ENCODE measurements around the gene CACNA1G.

Gene CACNA1G

GRCh38 chr17:50547035-50547735, 13.3 kb upstream of the CACNA1G start, which contains the start of gene SPATA20:
SPATA20 (plus strand) TSS chr17:50547174; CDS start chr17:50547209, 35 bp downstream.
- peak within 1 kb of the TSS; percentile 44 for H3K4me3 ChIP-seq

DNA sequence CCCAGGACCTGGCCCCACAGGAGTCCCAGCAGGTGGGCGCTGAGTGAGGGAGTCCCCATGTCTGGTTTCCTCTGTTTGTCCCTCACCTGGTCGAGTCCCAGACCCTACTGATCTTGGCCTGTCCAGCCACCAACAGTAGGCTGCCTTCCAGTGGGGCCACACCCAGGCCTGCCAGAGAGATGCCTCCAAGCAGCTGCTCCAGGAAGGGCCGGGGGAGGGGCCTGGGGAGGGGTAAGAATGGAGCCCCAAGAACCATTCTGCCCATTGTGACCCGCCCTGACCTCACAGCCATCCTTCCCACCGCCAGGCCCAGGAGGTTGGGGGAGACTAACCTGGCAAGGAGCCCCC, 12.8 kb upstream of the CACNA1G start:
- H3K27me3 ChIP-seq (ENCODE audit: low read depth), result no peaks in the 10 kb centered on the region
- H3K4me1 ChIP-seq, result peaks cover 9% of the 10 kb centered on the region
- H3K36me3 ChIP-seq (replicated peaks), result peaks cover 10% of the 10 kb centered on the region
- in situ Hi-C loops (cut with MboI; ENCODE audit: low sequenced_read_pairs), result loop anchor here (5.0 to 10.0 kb wide), 4 partner anchors 80 to 407 kb away; no protein-coding TSS in a partner anchor
- DNase-seq (ENCODE audit: low spot score in 2 of 2), result peak in 1 of 2 experiments; percentile 43
- no peaks in the 10 kb centered on the region for H3K9me3 ChIP-seq
- H3K4me3 ChIP-seq, result peak overlapping the region; percentile 44

More at GRCh38 chr17:50547035-50547735, 13.3 kb upstream of the CACNA1G start, which contains the start of gene SPATA20:
- peak; percentile 84 to 95 for DNase-seq (ENCODE audit: low spot score in 2 of 2)
- Histone ChIP-seq H3K9me3 (no peaks in the 10 kb centered on the region), H3K36me3 (replicated peaks) (peaks cover 10% of the 10 kb centered on the region), H3K4me1 (peaks cover 13% of the 10 kb centered on the region), H3K27me3 (ENCODE audit: low read depth) (no peaks in the 10 kb centered on the region)
- in situ Hi-C loops (cut with MboI; ENCODE audit: low sequenced_read_pairs), result loop anchor here (5.0 to 10.0 kb wide), 4 partner anchors 80 to 408 kb away; no protein-coding TSS in a partner anchor

GRCh38 chr17:50548831-50549230, 11.7 kb upstream of the CACNA1G start:
- peaks cover 5% of the 10 kb centered on the region for H3K4me1 ChIP-seq
- no peak overlapping the region for H3K4me3 ChIP-seq
- DNase-seq (ENCODE audit: low spot score in 2 of 2), result no peak
- H3K27me3 ChIP-seq (ENCODE audit: low read depth), result no peaks in the 10 kb centered on the region
- in situ Hi-C loops (cut with MboI; ENCODE audit: low sequenced_read_pairs), result loop anchor here (5.0 to 10.0 kb wide), 4 partner anchors 78 to 406 kb away; no protein-coding TSS in a partner anchor
- peaks cover 10% of the 10 kb centered on the region for H3K36me3 ChIP-seq (replicated peaks)
- H3K9me3 ChIP-seq, result no peaks in the 10 kb centered on the region

- no peak for DNase-seq (ENCODE audit: low spot score in 2 of 2)
- H3K36me3 ChIP-seq (replicated peaks), result peaks cover 10% of the 10 kb centered on the region
- no peaks in the 10 kb centered on the region for H3K27me3 ChIP-seq (ENCODE audit: low read depth)
- H3K9me3 ChIP-seq, result no peaks in the 10 kb centered on the region
- H3K4me1 ChIP-seq, result peaks cover 5% of the 10 kb centered on the region
- no peak overlapping the region for H3K4me3 ChIP-seq
- in situ Hi-C loops (cut with MboI; ENCODE audit: low sequenced_read_pairs), result loop anchor here (5.0 to 10.0 kb wide), 4 partner anchors 78 to 405 kb away; no protein-coding TSS in a partner anchor
Observed at GRCh38 chr17:50549256-50549941, 11.1 kb upstream of the CACNA1G start.

- in situ Hi-C loops (cut with MboI; ENCODE audit: low sequenced_read_pairs), result loop anchor here (5.0 to 10.0 kb wide), 4 partner anchors 77 to 405 kb away; no protein-coding TSS in a partner anchor
- DNase-seq (ENCODE audit: low spot score in 2 of 2), result no peak
- Histone ChIP-seq H3K9me3 (no peaks in the 10 kb centered on the region), H3K36me3 (replicated peaks) (peaks cover 10% of the 10 kb centered on the region), H3K27me3 (ENCODE audit: low read depth) (no peaks in the 10 kb centered on the region), H3K4me3 (no peak overlapping the region), H3K4me1 (peaks cover 5% of the 10 kb centered on the region)
Observed at GRCh38 chr17:50549969-50550368, 10.5 kb upstream of the CACNA1G start.

DNA sequence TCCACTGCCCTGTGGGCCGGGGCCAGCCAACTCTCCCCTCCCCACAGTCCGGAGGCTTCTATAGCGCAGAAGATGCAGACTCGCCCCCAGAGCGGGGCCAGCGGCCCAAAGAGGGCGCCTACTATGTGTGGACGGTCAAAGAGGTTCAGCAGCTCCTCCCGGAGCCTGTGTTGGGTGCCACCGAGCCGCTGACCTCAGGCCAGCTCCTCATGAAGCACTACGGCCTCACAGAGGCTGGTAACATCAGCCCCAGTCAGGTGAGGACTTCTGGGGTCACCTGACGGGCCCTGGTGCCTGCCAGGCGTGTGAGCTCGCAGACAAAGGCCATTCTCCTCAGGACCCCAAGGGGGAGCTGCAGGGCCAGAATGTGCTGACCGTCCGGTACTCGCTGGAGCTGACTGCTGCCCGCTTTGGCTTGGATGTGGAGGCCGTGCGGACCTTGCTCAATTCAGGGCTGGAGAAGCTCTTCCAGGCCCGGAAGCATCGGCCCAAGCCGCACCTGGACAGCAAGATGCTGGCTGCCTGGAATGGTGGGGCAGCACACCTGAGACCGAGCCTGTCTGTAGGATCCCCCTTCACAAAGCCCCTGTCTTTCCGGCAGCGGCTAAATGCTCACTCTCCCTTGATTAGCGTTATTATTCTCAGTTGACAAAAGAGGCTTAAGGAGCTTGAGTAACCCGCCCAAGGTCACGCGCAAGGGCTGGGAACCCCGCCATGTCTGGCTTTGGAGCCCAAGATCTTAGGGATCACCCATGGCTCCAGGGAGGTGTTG, 9.7 kb upstream of the CACNA1G start:
- H3K4me3 ChIP-seq, result no peak overlapping the region
- in situ Hi-C loops (cut with MboI; ENCODE audit: low sequenced_read_pairs), result no loop called here
- peaks cover 5% of the 10 kb centered on the region for H3K4me1 ChIP-seq
- no peaks in the 10 kb centered on the region for H3K27me3 ChIP-seq (ENCODE audit: low read depth)
- H3K36me3 ChIP-seq (replicated peaks), result peaks cover 10% of the 10 kb centered on the region
- H3K9me3 ChIP-seq, result no peaks in the 10 kb centered on the region
- DNase-seq (ENCODE audit: low spot score in 2 of 2), result peak; percentile 54 to 77

DNA sequence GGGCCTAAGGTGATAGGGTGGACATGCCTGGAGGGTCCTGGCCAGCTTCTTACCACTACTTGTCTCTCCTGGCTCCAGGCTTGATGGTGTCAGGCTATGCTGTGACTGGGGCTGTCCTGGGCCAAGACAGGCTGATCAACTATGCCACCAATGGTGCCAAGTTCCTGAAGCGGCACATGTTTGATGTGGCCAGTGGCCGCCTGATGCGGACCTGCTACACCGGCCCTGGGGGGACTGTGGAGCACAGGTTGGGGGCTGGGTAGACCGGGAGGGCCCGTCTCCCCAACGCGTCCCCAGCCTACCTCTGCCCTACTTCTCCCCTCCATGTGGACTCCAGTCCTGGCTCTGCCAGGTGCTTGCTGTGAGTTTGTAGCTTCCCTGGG, 9.1 kb upstream of the CACNA1G start:
- no peaks in the 10 kb centered on the region for H3K9me3 ChIP-seq
- H3K4me3 ChIP-seq, result no peak overlapping the region
- H3K4me1 ChIP-seq, result peaks cover 5% of the 10 kb centered on the region
- no peaks in the 10 kb centered on the region for H3K27me3 ChIP-seq (ENCODE audit: low read depth)
- in situ Hi-C loops (cut with MboI; ENCODE audit: low sequenced_read_pairs), result no loop called here
- no peak for DNase-seq (ENCODE audit: low spot score in 2 of 2)
- H3K36me3 ChIP-seq (replicated peaks), result peaks cover 10% of the 10 kb centered on the region

DNA sequence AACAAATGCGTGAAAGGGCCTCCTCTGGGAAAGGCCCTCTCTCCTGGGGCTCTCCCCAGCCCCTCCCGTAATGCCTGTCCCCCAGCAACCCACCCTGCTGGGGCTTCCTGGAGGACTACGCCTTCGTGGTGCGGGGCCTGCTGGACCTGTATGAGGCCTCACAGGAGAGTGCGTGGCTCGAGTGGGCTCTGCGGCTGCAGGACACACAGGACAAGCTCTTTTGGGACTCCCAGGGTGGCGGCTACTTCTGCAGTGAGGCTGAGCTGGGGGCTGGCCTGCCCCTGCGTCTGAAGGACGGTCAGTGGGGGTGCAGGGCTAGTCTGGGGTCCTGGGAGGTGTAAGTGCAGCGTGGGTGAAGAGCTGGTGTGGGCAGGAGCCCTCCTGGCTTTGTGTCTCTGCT, 8.6 kb upstream of the CACNA1G start:
- no peaks in the 10 kb centered on the region for H3K27me3 ChIP-seq (ENCODE audit: low read depth)
- no peak overlapping the region for H3K4me3 ChIP-seq
- in situ Hi-C loops (cut with MboI; ENCODE audit: low sequenced_read_pairs), result no loop called here
- H3K4me1 ChIP-seq, result peaks cover 5% of the 10 kb centered on the region
- no peaks in the 10 kb centered on the region for H3K9me3 ChIP-seq
- DNase-seq (ENCODE audit: low spot score in 2 of 2), result no peak
- peaks cover 10% of the 10 kb centered on the region for H3K36me3 ChIP-seq (replicated peaks)

GRCh38 chr17:50554201-50554600, 6.3 kb upstream of the CACNA1G start:
- Histone ChIP-seq H3K4me1 (peaks cover 4% of the 10 kb centered on the region), H3K27me3 (ENCODE audit: low read depth) (peaks cover 4% of the 10 kb centered on the region), H3K4me3 (no peak overlapping the region), H3K36me3 (replicated peaks) (peaks cover 10% of the 10 kb centered on the region), H3K9me3 (no peaks in the 10 kb centered on the region)
- in situ Hi-C loops (cut with MboI; ENCODE audit: low sequenced_read_pairs), result no loop called here
- no peak for DNase-seq (ENCODE audit: low spot score in 2 of 2)

DNA sequence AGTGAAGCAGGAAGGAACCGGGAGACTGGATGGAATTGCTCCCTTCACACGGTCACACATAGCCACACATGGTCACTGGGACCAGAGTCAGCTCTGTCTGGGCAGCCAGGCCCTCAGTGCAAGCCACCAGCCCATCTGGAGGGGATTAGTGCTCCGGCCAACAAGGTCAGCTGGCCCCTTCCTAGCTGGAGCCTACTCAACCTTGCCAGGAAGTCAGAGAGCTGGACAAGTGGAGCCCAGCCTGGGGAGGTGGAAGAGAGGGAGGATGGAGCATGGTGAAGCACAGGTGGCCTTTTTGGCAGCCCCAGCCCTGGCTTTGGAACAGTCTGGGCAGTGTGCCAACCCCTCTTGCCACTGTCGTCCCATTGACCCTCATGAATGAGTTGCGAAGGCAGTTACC, 3.7 kb upstream of the CACNA1G start:
- no peaks in the 10 kb centered on the region; the same call in 1 of the 2 replicates for H3K36me3 ChIP-seq (replicated peaks)
- in situ Hi-C loops (cut with MboI; ENCODE audit: low sequenced_read_pairs), result no loop called here
- peaks cover 14% of the 10 kb centered on the region for H3K4me1 ChIP-seq
- no peak overlapping the region for H3K4me3 ChIP-seq
- H3K9me3 ChIP-seq, result no peaks in the 10 kb centered on the region
- H3K27me3 ChIP-seq (ENCODE audit: low read depth), result peaks cover 15% of the 10 kb centered on the region
- DNase-seq (ENCODE audit: low spot score in 2 of 2), result no peak

GRCh38 chr17:50557630-50558029, 2.9 kb upstream of the CACNA1G start:
- in situ Hi-C loops (cut with MboI; ENCODE audit: low sequenced_read_pairs), result no loop called here
- DNase-seq (ENCODE audit: low spot score in 2 of 2), result no peak
- Histone ChIP-seq H3K4me1 (peaks cover 14% of the 10 kb centered on the region), H3K9me3 (no peaks in the 10 kb centered on the region), H3K4me3 (no peak overlapping the region), H3K36me3 (replicated peaks) (no peaks in the 10 kb centered on the region), H3K27me3 (ENCODE audit: low read depth) (peaks cover 21% of the 10 kb centered on the region)

DNA sequence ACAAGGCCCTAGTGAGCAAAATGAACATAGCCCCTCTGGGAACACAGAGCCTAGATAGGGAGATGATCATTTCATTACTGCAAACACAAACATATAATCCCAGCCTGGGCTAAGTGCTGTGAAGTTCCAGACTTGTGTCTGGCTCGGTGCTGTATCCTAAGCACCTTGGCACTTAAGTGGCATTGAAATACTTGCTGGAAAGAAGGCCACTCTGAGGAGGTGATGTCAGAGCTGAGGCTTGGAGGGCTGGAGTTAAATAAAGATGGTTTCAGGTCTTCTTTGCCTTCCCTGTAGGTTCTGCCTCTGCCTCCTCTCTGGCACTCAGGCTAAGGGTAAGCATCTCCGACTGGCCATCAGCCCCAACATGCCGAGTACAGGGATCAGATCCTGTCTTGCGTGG, 2.4 kb upstream of the CACNA1G start:
- DNase-seq (ENCODE audit: low spot score in 2 of 2), result no peak
- H3K36me3 ChIP-seq (replicated peaks), result no peaks in the 10 kb centered on the region
- H3K4me3 ChIP-seq, result no peak overlapping the region
- H3K9me3 ChIP-seq, result no peaks in the 10 kb centered on the region
- H3K27me3 ChIP-seq (ENCODE audit: low read depth), result peaks cover 26% of the 10 kb centered on the region
- in situ Hi-C loops (cut with MboI; ENCODE audit: low sequenced_read_pairs), result no loop called here
- peaks cover 14% of the 10 kb centered on the region for H3K4me1 ChIP-seq

GRCh38 chr17:50558581-50558940, 2.0 kb upstream of the CACNA1G start:
- H3K9me3 ChIP-seq, result no peaks in the 10 kb centered on the region
- no peak overlapping the region for H3K4me3 ChIP-seq
- no peak for DNase-seq (ENCODE audit: low spot score in 2 of 2)
- in situ Hi-C loops (cut with MboI; ENCODE audit: low sequenced_read_pairs), result no loop called here
- H3K4me1 ChIP-seq, result peaks cover 14% of the 10 kb centered on the region
- peaks cover 31% of the 10 kb centered on the region for H3K27me3 ChIP-seq (ENCODE audit: low read depth)
- no peaks in the 10 kb centered on the region for H3K36me3 ChIP-seq (replicated peaks)

All from HAP-1 (cell line).